COLO829 (cell line): ENCODE data around the gene PTPRA.
"Not testable (repeated sequence)": the region's sequence is repeated elsewhere in the genome, so short reads cannot be mapped to it uniquely, and the experiment has no call there.

Experiments used
- DNase-seq: peaks from one replicate; pipeline ENCODE4 v3.0.0; 2012; ENCODE audit warnings: low spot score

PTPRA gene

DNA sequence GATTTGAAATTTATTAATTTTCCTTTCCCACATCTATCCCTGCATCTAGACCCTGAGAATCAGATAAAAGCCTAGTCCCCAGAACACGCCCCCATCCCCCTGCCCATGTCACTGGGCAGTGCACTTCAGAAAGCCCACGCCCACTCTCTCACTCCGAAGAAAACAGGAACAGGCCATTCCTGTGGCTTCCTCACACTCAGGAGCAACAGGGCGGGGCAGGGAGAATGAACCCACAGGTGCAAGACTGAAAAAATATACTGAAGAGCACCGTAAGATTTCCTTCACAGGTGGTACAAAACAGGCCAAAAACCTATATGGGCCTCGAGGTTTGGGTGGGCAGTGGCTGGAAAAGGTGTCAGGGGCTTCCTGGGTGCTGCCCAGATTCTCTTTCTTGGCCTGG lies 201.5 kb downstream of the PTPRA start:
- no peak for DNase-seq

DNA sequence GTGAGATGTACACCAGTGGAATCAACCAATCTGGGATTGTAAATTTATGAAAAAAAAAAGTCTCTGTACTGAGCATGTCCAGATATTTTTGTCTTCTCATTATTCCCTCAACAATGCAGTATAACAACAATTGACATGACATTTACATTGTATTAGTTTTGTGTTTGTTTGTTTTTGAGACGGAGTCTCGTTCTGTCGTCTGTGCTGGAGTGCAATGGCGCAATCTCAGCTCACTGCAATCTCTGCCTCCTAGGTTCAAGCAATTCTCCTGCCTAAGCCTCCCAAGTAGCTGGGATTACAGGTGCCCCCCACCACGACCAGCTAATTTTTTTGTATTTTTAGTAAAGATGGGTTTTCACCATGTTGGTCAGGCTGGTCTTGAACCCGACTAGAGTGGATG lies 202.0 kb downstream of the PTPRA start:
- not testable (repeated sequence) for DNase-seq

DNA sequence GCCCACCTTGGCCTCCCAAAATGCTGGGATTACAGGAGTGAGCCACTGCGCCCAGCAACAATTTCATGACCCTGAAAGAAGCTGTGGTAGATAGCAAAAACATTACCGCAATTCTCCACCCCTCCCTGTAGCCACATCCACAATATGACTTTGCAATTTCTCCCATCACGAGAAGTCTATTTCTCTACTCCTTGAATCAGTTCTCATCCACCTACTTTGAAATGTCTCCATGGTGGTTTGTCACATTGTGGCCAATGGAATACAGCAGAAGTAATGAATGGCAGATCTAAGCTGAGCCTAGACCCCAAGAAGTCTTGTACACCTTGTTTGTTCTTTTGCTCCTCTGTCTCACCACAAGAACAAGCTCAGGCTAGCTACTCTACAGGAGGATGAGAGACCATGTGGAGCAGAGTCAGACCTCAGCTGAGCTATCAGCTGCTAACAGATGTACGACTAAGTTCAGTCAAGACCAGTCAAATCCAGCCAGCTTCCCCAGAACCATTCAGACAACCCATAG lies 204.4 kb downstream of the PTPRA start:
- DNase-seq, result no peak

DNA sequence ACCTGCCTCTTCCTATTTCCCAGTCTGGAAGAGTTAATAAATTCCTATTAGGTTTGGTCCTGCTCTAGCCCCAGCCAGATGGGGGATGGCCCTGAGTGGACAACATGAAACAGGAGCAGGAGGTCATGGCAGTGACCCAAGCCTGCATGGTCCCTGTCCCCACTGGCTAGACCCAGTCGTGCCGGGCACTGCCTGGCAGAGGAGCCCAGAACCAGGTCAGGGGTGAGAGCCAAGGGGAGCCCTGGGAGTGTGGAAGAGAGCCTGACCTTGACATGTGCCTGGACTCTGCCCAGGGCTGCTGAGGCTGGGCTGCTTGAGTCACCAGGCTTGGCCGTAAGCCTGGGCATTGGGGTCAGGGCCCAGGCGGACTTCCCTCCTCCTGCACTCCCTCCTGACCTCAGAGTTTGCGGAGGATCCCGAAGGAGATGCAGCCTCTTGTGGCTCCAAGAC lies 207.7 kb downstream of the PTPRA start:
- no peak for DNase-seq

DNA sequence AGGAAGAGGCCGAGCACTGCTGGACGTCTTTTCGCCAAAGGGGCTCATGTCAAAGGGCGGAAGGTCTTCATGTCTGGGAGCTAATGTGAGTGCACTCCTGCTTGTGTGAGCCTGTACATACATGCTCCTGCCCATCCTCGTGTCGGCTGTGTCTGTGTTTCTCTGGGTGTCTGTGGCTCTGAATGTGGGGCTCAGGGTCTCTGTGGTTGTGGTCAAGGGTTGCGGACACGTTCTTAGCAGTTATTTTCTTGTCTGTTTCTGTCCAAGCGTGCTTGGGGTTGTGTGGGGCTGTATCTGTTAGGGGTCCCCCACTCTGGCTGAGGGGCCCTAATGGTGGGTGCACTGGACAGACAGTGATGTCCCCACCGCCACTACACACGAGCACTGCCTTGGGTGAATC lies 208.4 kb downstream of the PTPRA start:
- no peak for DNase-seq

DNA sequence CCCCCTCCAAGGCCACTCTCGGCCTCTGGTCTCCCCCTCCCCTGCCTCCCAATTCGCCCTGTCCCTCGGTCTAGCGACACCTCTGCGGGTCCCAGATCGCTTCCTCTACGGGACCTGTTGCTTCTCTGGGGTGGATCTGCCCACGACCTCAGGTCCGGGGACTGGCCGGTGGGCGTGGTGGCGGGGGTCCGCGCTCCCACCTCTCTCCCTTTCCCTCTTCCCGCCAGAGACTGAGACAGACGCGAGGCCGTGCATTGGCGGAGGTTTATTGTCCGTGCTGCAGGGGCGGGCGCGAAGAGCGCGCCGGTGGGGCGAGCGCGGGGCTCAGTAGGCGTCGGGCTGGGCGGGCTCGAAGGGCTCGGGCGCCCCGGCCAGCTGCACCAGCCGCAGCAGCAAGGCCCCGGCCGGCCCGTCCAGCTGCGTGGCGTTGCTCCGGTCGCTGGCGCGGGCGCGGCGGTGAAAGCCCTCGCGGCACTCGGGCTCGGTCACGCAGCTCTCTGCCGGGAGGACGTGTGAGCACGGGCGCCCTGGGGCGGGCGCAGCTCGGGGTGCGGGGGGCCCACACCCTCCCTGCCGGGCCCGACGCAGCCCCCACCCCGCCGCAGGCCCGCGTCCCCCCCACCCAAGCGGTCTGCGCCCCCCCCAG lies 209.1 kb downstream of the PTPRA start:
- no peak for DNase-seq

DNA sequence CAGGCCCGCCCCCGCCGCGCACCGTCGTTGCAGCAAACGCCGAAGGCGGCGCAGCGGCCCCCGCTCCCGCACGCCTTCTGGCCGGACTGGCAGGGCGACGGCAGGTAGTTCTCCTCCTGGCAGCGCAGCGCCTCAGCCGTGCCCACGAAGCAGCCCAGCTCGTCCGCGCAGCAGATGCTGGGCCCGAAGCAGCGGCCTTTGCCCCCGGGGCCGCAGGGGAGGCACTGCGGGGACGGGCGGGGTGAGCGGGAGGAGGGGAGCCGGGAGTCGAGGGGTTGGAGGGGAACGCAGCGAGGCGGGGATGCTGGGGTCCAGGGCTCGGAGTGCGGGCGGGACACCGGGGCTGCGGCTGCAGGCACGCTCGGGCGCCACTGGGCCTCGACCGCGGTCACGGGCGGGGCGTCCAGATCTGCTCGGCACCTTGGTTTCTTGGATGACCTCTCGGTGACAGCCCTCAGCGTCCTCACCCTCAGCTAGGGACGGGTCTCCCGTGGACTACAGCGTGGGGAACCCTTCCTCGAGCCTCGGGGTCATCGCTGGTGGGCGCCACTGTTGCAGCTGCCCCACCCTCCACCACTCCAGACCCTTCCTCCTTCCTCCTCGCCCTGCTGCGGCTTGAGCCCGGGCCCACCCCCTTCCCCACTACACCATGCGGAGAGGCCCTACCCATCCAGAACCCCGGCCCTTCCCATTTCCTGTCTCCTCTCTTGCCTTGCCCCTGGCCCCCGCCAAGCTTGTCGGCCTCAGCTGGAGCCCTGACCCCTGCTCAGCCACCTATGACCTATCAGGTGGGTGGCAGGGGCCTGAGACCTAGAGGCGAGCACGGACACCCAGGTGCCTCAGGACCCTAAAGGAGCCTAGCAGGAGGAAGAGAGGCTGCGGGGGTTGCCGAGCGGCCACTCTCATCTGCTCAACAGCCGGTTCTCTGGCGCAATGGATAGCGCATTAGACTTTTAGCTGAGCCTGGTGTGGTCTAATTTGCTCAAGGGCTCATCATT lies 210.0 kb downstream of the PTPRA start:
- no peak for DNase-seq

DNA sequence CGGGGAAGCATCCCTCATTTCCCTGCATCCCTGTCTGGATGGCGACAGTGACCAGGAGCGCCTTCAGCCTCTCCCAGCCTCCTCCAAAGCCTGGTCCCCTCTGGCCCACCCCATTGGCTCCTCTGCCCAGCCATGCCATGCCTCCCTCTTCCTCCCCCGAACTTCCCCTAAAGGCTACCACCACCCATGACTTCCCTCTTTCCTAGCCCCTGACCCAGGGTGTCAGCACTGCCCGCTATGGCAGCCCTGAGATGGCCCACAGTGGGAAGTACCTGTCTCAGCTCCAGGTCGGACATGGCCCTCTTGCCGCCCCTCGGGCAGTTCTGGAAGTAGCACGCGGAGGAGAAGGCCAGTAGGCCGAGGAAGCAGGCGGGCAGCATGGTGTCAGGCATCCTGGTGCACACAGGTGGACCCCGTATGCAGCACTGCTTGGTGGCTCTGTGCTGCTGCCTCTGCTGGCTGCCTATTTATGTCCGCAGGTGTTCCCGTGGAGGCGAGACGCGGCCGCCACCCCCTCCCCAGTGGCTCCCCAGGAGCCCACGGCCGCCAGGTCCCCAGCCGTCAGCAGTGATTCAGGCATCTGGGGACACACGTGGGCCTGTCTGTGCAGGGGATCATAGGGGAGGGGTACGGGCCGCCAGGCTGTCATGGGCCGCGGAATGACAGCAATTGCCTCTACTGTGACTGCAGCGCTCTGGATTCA lies 211.2 kb downstream of the PTPRA start, which contains the start of gene AVP:
AVP (minus strand) TSS at position 442 of the 703 bp plus-strand sequence; CDS start at position 392, 50 bp downstream.
- no peak for DNase-seq

DNA sequence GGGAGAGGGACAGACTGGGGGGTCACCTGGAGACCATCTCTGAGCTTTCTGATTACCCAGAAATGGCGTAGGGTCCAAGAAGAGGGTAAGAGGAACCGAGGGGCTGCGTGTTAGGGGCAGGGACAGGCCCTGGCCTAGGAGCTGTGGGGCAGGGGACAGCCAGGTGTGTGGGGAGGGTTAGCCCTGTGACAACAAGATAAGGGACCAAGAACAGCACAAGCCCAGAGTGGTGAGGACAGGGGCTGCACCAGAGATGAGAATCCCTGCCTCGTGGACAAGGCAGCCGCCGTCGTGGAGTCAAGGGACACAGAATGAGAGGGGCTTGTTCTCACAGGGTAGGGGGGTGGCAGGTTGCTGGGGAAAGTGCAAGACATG lies 211.7 kb downstream of the PTPRA start:
- no peak for DNase-seq

DNA sequence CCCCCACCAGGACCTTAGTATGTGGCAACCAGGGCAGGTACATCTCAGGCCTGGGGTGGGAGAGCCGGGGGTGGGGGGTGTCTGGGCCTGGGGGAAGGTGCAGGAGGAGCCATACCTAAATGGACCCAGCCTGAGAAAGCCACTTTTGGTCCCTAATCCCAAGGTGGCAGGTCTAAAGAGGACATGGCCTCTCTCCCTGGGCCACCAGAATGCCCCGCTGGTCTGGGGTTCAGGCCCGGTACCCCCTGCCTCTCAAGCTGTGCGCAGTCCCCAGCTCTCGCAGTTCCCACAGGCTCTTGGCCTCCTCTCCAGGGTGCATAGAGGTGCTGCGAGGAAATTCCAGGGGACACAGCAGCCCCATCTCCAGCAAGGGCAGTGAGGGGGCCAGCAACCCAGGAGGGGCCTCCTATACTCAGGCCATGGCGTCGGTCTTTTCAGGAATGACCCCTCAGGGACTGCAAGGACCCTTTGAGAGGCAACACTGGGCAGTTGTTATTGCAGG lies 212.3 kb downstream of the PTPRA start:
- DNase-seq, result no peak

DNA sequence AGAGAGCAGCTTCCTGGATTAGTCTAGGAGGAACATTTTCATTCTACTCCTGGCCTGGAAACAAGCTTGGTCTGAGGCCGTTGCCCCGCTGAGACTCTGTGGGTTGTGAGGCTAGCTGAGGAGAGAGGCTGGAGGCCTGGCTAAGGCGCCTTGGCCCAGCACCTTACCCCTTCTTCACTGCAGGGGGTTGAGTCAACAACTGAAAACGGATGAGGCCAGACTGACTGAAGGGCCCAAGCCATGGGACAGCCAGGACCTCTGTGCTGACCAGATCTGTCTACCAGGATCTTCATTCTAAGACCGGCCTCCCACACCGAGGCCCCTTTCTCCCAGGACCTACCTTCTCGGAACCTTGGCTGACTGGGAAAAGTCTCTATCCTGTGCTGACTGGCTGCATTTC lies 214.8 kb downstream of the PTPRA start:
- no peak for DNase-seq
